H9 (cell line): ENCODE results near the gene PCCA. TPM values are rescaled to one million over a fixed set of nuclear protein-coding genes. Genes with fewer than 3 reads are reported as not detected.

Experiments used
- DNase-seq: peaks from one replicate; pipeline ENCODE4 v3.0.0-alpha.2; 2017
- H2AFZ ChIP-seq: one replicate; pipeline ENCODE4 v1.6.1; 2013; ENCODE audit warnings: mild to moderate bottlenecking, low read length, control low read depth, moderate library complexity
- H2AK5ac ChIP-seq: 2 replicates; pipeline ENCODE4 v1.6.1; 2013; ENCODE audit warnings: low read length, control low read depth, mixed read lengths; ENCODE audit not compliant: insufficient read length
- H2BK120ac ChIP-seq: one replicate; pipeline ENCODE4 v1.6.1; 2013; ENCODE audit warnings: low read depth, mild to moderate bottlenecking, low read length, control low read depth, inconsistent platforms; ENCODE audit not compliant: poor library complexity, severe bottlenecking
- H2BK12ac ChIP-seq: 2 replicates; pipeline ENCODE4 v1.6.1; 2013; ENCODE audit warnings: low read length, control low read depth, mixed read lengths, low read depth; ENCODE audit not compliant: insufficient read length
- H2BK15ac ChIP-seq: 2 replicates; pipeline ENCODE4 v1.6.1; 2013; ENCODE audit warnings: low read depth, low read length, control low read depth
- H2BK20ac ChIP-seq: one replicate; pipeline ENCODE4 v1.6.1; 2013; ENCODE audit warnings: low read depth, mild to moderate bottlenecking, low read length, control low read depth, inconsistent platforms; ENCODE audit not compliant: poor library complexity, severe bottlenecking
- H2BK5ac ChIP-seq: 2 replicates; pipeline ENCODE4 v1.6.1; 2013; ENCODE audit warnings: low read length, control low read depth, mixed read lengths; ENCODE audit not compliant: insufficient read length
- H3K14ac ChIP-seq: 2 replicates; pipeline ENCODE4 v1.6.1; 2013; ENCODE audit warnings: low read length, control low read depth; ENCODE audit not compliant: insufficient read depth
- H3K18ac ChIP-seq: 2 replicates; pipeline ENCODE4 v1.6.1; 2013; ENCODE audit warnings: low read depth, mild to moderate bottlenecking, mixed read lengths, low read length, control low read depth; ENCODE audit not compliant: insufficient read length
- H3K23ac ChIP-seq: 2 replicates; pipeline ENCODE4 v1.6.1; 2013; ENCODE audit warnings: low read length, control low read depth, mixed read lengths, low read depth; ENCODE audit not compliant: insufficient read length
- H3K23me2 ChIP-seq: 2 replicates; pipeline ENCODE4 v1.6.1; 2013; ENCODE audit warnings: low read depth, mild to moderate bottlenecking, mixed read lengths, low read length, control low read depth; ENCODE audit not compliant: insufficient read length, poor library complexity, severe bottlenecking
- H3K27ac ChIP-seq: 2 replicates; pipeline ENCODE4 v1.5.1; 2013; ENCODE audit warnings: low read length, control low read depth, mixed read lengths, low read depth; ENCODE audit not compliant: insufficient read length
- H3K27me3 ChIP-seq: 2 replicates; pipeline ENCODE4 v1.6.1; 2013; ENCODE audit warnings: low read length, control low read depth, inconsistent platforms; ENCODE audit not compliant: insufficient read depth
- H3K4ac ChIP-seq: 2 replicates; pipeline ENCODE4 v1.6.1; 2013; ENCODE audit warnings: low read depth, mild to moderate bottlenecking, control low read depth, inconsistent platforms, low read length, moderate library complexity
- H3K4me1 ChIP-seq: 2 replicates; pipeline ENCODE4 v1.6.1; 2013; ENCODE audit warnings: low read length, control low read depth, inconsistent platforms; ENCODE audit not compliant: insufficient read depth
- H3K4me2 ChIP-seq: 2 replicates; pipeline ENCODE4 v1.6.1; 2013; ENCODE audit warnings: low read length, control low read depth, mixed read lengths; ENCODE audit not compliant: insufficient read length, insufficient read depth
- H3K56ac ChIP-seq: 2 replicates; pipeline ENCODE4 v1.6.1; 2013; ENCODE audit warnings: low read depth, mild to moderate bottlenecking, mixed read lengths, low read length, control low read depth; ENCODE audit not compliant: insufficient read length
- H3K79me1 ChIP-seq: 2 replicates; pipeline ENCODE4 v1.6.1; 2013; ENCODE audit warnings: low read depth, mild to moderate bottlenecking, moderate library complexity, low read length, control low read depth, inconsistent platforms; ENCODE audit not compliant: insufficient read depth, poor library complexity, severe bottlenecking
- H3K79me2 ChIP-seq: 2 replicates; pipeline ENCODE4 v1.6.1; 2013; ENCODE audit warnings: low read length, control low read depth, inconsistent platforms; ENCODE audit not compliant: insufficient read depth
- H3K9ac ChIP-seq: 2 replicates; pipeline ENCODE4 v1.6.1; 2013; ENCODE audit warnings: low read length, control low read depth, mixed read lengths; ENCODE audit not compliant: insufficient read length; ENCODE audit errors: extremely low read depth
- H3K9me3 ChIP-seq: one replicate; pipeline ENCODE4 v1.6.1; 2013; ENCODE audit warnings: low read depth, low read length, inconsistent platforms; ENCODE audit not compliant: control insufficient read depth
- H3T11ph ChIP-seq: one replicate; pipeline ENCODE4 v1.6.1; 2013; ENCODE audit warnings: mild to moderate bottlenecking, low read length, control low read depth, inconsistent platforms
- H4K20me1 ChIP-seq: one replicate; pipeline ENCODE4 v1.6.1; 2013; ENCODE audit not compliant: control insufficient read depth, insufficient read length, insufficient read depth
- H4K5ac ChIP-seq: 2 replicates; pipeline ENCODE4 v1.6.1; 2013; ENCODE audit warnings: low read depth, mild to moderate bottlenecking, mixed read lengths, low read length, control low read depth; ENCODE audit not compliant: insufficient read length
- H4K8ac ChIP-seq: replicated peaks from 2 replicates; pipeline ENCODE4 v1.6.1; 2013; ENCODE audit warnings: low read length, control low read depth, mixed read lengths, low read depth; ENCODE audit not compliant: insufficient read length
- H4K91ac ChIP-seq: 2 replicates; pipeline ENCODE4 v1.6.1; 2013; ENCODE audit warnings: low read depth, mild to moderate bottlenecking, moderate library complexity, mixed read lengths, low read length, control low read depth; ENCODE audit not compliant: insufficient read length
- H3K27ac Mint-ChIP-seq, 3 experiments: 2 replicates in 2 of 3; 3 replicates in 1 of 3; pipeline ENCODE4 v1.8.0; 2020 to 2021; ENCODE audit warnings: mixed read lengths in 3 of 3, mild to moderate bottlenecking in 1 of 3, moderate library complexity in 1 of 3
- H3K27me3 Mint-ChIP-seq: 2 replicates; pipeline ENCODE4 v1.8.0; 2021; ENCODE audit warnings: low read depth, mild to moderate bottlenecking, moderate library complexity, mixed read lengths
- H3K36me3 Mint-ChIP-seq, 3 experiments: 2 replicates in 2 of 3; 3 replicates in 1 of 3; pipeline ENCODE4 v1.8.0; 2020 to 2021; ENCODE audit warnings: low read depth in 3 of 3, mixed read lengths in 3 of 3; ENCODE audit not compliant: insufficient read depth in 1 of 3
- H3K4me1 Mint-ChIP-seq, 2 experiments: 2 replicates each; pipeline ENCODE4 v1.8.0; 2020; ENCODE audit warnings: mixed read lengths in 2 of 2
- H3K4me3 Mint-ChIP-seq, 2 experiments: 2 replicates in 1 of 2; 3 replicates in 1 of 2; pipeline ENCODE4 v1.8.0; 2020 to 2021; ENCODE audit warnings: mild to moderate bottlenecking in 2 of 2, mixed read lengths in 2 of 2, moderate library complexity in 1 of 2
- H3K9me3 Mint-ChIP-seq, 2 experiments: 2 replicates in 1 of 2; 3 replicates in 1 of 2; pipeline ENCODE4 v1.8.0; 2020; ENCODE audit warnings: mild to moderate bottlenecking in 2 of 2, mixed read lengths in 2 of 2, moderate library complexity in 1 of 2
- CTCF ChIP-seq: fragments of 200-600 bp; sonication (generic); conservative IDR thresholded peaks from 3 replicates; pipeline ENCODE4 v1.8.0; 2021; ENCODE audit warnings: antibody characterized with exemption, mild to moderate bottlenecking
- WGBS: extraction: QIAGEN DNeasy Blood & Tissue Kit; methylation state at CpG from one replicate; pipeline ENCODE4 v1.1.7; 2013; ENCODE audit warnings: missing lambda C conversion rate, low lambda C conversion rate, mixed read lengths; ENCODE audit not compliant: insufficient read length; ENCODE audit errors: extremely low coverage; 5-methylcytosine and 5-hydroxymethylcytosine counted together
- total RNA-seq: library from RNA; stranded (reverse); gene quantifications from 2 replicates; pipeline ENCODE4 v1.2.1, GENCODE V29; 2021

The PCCA gene
- total RNA-seq, 1 experiment from 2014 or later = 56.5 TPM

DNA sequence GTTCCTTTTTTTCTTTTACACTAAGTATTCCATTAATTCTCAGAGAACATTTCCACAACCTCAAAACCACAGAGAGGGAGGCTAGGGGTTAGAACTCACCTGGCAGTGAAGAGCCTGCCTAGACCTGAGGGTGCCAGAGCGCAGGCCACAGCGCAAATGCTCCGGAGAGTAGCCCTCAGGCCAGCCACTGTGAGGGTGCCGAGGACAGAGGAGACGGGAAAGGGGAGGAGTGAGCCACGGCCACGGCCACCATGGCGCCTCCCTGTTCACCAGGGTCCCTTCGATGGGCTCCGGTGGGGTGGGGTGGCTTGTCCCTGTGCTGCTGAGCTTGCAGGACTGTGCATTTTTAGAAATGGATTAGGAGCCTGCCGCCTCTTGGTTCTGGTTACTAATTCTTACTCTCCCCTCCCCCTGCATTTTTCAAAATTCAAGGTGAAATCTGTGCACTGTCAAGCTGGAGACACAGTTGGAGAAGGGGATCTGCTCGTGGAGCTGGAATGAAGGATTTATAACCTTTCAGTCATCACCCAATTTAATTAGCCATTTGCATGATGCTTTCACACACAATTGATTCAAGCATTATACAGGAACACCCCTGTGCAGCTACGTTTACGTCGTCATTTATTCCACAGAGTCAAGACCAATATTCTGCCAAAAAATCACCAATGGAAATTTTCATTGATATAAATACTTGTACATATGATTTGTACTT, 440.9 kb downstream of the PCCA start:
- H3K36me3 Mint-ChIP-seq = peaks cover 12 to 29% (median 20%) of the 10 kb centered on the region in 3 experiments; a peak in 6 of 7 replicates
- peaks cover 38 to 55% of the 10 kb centered on the region in 2 experiments for H3K4me1 Mint-ChIP-seq
- DNase-seq = no peak
- no peak for TF ChIP-seq CTCF
- Histone ChIP-seq H3K4me2 (no peak overlapping the region), H2BK120ac (no peak overlapping the region), H4K5ac (no peak overlapping the region), H3K27ac (no peak overlapping the region), H2BK5ac (no peak overlapping the region), H3K18ac (no peak overlapping the region), H3K9ac (no peak overlapping the region), H4K20me1 (peaks cover 2% of the 10 kb centered on the region), H3K27me3 (no peaks in the 10 kb centered on the region), H2AK5ac (no peak overlapping the region), H3T11ph (no peak overlapping the region), H3K79me2 (no peaks in the 10 kb centered on the region), H3K79me1 (no peaks in the 10 kb centered on the region), H3K4ac (no peak overlapping the region), H3K23ac (no peak overlapping the region), H3K4me1 (peaks cover 3% of the 10 kb centered on the region; the same call in 1 of the 2 replicates), H4K8ac (no peak overlapping the region), H3K23me2 (no peaks in the 10 kb centered on the region), H4K91ac (no peak overlapping the region), H2BK12ac (no peak overlapping the region), H3K9me3 (no peaks in the 10 kb centered on the region), H2BK15ac (no peak overlapping the region), H3K56ac (no peak overlapping the region), H3K14ac (no peak overlapping the region), H2AFZ (no peak overlapping the region), H2BK20ac (no peak overlapping the region)
- H3K9me3 Mint-ChIP-seq = no peaks in the 10 kb centered on the region
- no CpG with 5 or more reads among the region's 15 CpGs for WGBS
- no peak overlapping the region; a peak in 1 of 5 replicates for H3K4me3 Mint-ChIP-seq
- peak overlapping the region; percentile 21 to 79 (median 65); a peak in 4 of 7 replicates for H3K27ac Mint-ChIP-seq
- H3K27me3 Mint-ChIP-seq = peaks cover 1% of the 10 kb centered on the region; the same call in 1 of the 2 replicates
